HepG2 (cell line): ENCODE results near the gene KLF6. TPM values are rescaled to one million over a fixed set of nuclear protein-coding genes. Genes with fewer than 3 reads are reported as not detected.
A peak's percentile ranks its signal among the peaks of the same experiment; 100 is the strongest.

Experiments
- KDM4B ChIP-seq: sonication (generic); formaldehyde crosslinking; IDR thresholded peaks from 2 replicates; pipeline ENCODE4 v1.4.0; 2020; ENCODE audit warnings: missing genetic modification reagents
- KLF11 ChIP-seq: IDR thresholded peaks from 2 replicates; pipeline ENCODE4 v1.6.1; 2016; ENCODE audit warnings: missing compliant biosample characterization
- NFYC ChIP-seq: IDR thresholded peaks from 2 replicates; pipeline ENCODE4 v1.6.1; 2016; ENCODE audit warnings: missing genetic modification reagents, missing compliant biosample characterization
- PHF20 ChIP-seq: sonication (generic); formaldehyde crosslinking; IDR thresholded peaks from 2 replicates; pipeline ENCODE4 v1.5.0; 2020; ENCODE audit warnings: mild to moderate bottlenecking, missing genetic modification reagents
- TARDBP ChIP-seq: sonication (generic); formaldehyde crosslinking; IDR thresholded peaks from 2 replicates; pipeline ENCODE4 v1.8.0; 2022; ENCODE audit warnings: mild to moderate bottlenecking, missing genetic modification reagents
- ZBTB7B ChIP-seq: sonication (generic); formaldehyde crosslinking; IDR thresholded peaks from 2 replicates; pipeline ENCODE4 v1.4.0; 2020; ENCODE audit warnings: missing genetic modification reagents
- ZC3H13 ChIP-seq: sonication (generic); formaldehyde crosslinking; IDR thresholded peaks from 2 replicates; pipeline ENCODE4 v1.8.1; 2023; ENCODE audit warnings: mild to moderate bottlenecking, missing genetic modification reagents, moderate library complexity
- ZFP41 ChIP-seq: sonication (generic); formaldehyde crosslinking; IDR thresholded peaks from 2 replicates; pipeline ENCODE4 v1.4.0; 2020; ENCODE audit warnings: mild to moderate bottlenecking, missing genetic modification reagents, borderline replicate concordance
- ZMYM3 ChIP-seq: sonication (generic); formaldehyde crosslinking; IDR thresholded peaks from 2 replicates; pipeline ENCODE4 v1.5.1; 2020; ENCODE audit warnings: mild to moderate bottlenecking, missing genetic modification reagents
- ZNF24 ChIP-seq: fragments of 450-650 bp; IDR thresholded peaks from 2 replicates; pipeline ENCODE4 v1.6.1; 2017; ENCODE audit warnings: antibody characterized with exemption, mild to moderate bottlenecking
- ZNF44 ChIP-seq: sonication (generic); formaldehyde crosslinking; IDR thresholded peaks from 2 replicates; pipeline ENCODE4 v1.5.1; 2020; ENCODE audit warnings: mild to moderate bottlenecking, missing genetic modification reagents
- ZNF496 ChIP-seq: sonication (generic); formaldehyde crosslinking; IDR thresholded peaks from 2 replicates; pipeline ENCODE4 v1.8.1; 2023; ENCODE audit warnings: mild to moderate bottlenecking, moderate library complexity, missing genetic modification reagents; ENCODE audit not compliant: insufficient replicate concordance
- ZNF546 ChIP-seq: sonication (generic); formaldehyde crosslinking; conservative IDR thresholded peaks from 2 replicates; pipeline ENCODE4 v1.8.1; 2023; ENCODE audit warnings: mild to moderate bottlenecking, missing genetic modification reagents
- ZNF564 ChIP-seq: sonication (generic); formaldehyde crosslinking; IDR thresholded peaks from 2 replicates; pipeline ENCODE4 v1.8.1; 2023; ENCODE audit warnings: mild to moderate bottlenecking, missing genetic modification reagents
- polyA plus RNA-seq, 8 experiments: library from polyadenylated mRNA; depleted of rRNA in 3 of 8; stranded (reverse) in 7 of 8; unstranded in 1 of 8; fragments of >200 nt; fragmentation: Illumina TruSeq in 4 of 8; extraction: Trizol in 4 of 8; gene quantifications; 2 replicates each; pipeline versions ENCODE4 v1.2.1 to v1.2.3, GENCODE V29; 2011 to 2016; ENCODE audit warnings: low read depth in 4 of 8, missing spikeins in 1 of 8, mixed read lengths in 1 of 8; ENCODE audit not compliant: insufficient read depth in 1 of 8
- total RNA-seq, 5 experiments: library from RNA; depleted of rRNA; stranded (reverse); fragments of >200 nt; fragmentation: Illumina TruSeq; extraction: Trizol; gene quantifications; 2 replicates each; pipeline ENCODE4 v1.2.3, GENCODE V29; 2016; ENCODE audit warnings: low read depth in 1 of 5
- TF ChIP-seq, protein P1 (sequence below), 2 experiments: fragments of 450-650 bp in 1 of 2; sonication (generic) in 1 of 2; formaldehyde crosslinking in 1 of 2; IDR thresholded peaks; 2 replicates each; pipeline versions ENCODE4 v1.6.1 to v1.8.0; 2016 to 2022; ENCODE audit warnings: antibody characterized with exemption in 1 of 2, mild to moderate bottlenecking in 1 of 2, missing genetic modification reagents in 1 of 2
- TF ChIP-seq, protein P2 (sequence below): sonication (generic); formaldehyde crosslinking; IDR thresholded peaks from 2 replicates; pipeline ENCODE4 v1.8.1; 2023; ENCODE audit warnings: mild to moderate bottlenecking, missing genetic modification reagents

Gene KLF6
- total and polyA plus RNA-seq, 2 of the 13 experiments (the other 11 are each of a cell fraction or from before 2014, with no cell fraction given) = 27.0 to 71.9 TPM

DNA sequence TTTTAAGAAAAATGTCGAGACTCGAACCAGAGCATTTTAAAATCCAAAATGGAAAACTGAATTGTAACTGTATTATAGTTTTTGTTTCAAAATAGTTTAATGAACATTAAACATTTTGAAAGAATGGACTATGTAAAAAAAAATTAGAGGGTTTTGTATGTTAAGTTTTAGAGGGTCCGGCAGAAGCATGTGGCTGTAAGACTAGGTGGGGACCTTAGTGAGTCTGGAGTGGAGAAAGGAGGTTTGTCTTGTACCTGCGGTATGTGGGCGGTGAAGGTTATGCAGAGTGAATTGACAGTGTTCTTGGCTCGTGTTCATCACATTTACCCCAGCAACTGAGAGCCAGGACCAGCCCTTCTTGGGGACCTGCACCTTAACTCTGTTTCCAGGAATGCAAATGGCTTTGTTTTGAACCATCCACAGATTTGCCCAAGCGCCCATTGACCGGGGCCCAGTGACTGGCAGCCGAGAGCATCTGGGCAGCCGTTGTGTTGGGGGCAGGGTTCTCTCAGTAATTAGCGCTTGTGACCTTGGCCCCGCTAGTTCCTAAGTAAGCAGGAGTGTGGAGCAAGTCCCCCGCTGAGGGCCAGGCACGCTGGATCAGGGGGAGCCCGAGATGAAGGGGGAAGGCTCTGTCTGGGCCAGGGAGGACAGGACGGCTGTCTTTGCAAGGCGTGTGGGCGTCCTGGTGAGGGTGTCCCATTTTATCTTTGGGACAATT lies 1.4 kb upstream of the KLF6 start (continued):
- TF ChIP-seq ZNF44 (CRISPR knock-in tag) (0 out of 2 replicates have a peak, but pooled peaks have one; percentile 73), ZNF496 (CRISPR knock-in tag) (no peak), ZC3H13 (CRISPR knock-in tag) (peak; percentile 74; the same call in 1 of the 2 replicates), ZNF546 (CRISPR knock-in tag) (no peak), KDM4B (CRISPR knock-in tag) (peak; percentile 91; the same call in 1 of the 2 replicates), PHF20 (CRISPR knock-in tag) (no peak), ZMYM3 (peak; percentile 23; the same call in 1 of the 2 replicates), NFYC (CRISPR knock-in tag) (no peak; the same call in 1 of the 2 replicates), ZBTB7B (CRISPR knock-in tag) (peak; percentile 78), TARDBP (CRISPR knock-in tag) (peak; percentile 48; the same call in 1 of the 2 replicates), ZNF24 (0 out of 2 replicates have a peak, but pooled peaks have one; percentile 21), ZNF564 (CRISPR knock-in tag) (no peak), ZFP41 (CRISPR knock-in tag) (no peak), KLF11 (CRISPR knock-in tag) (peak; percentile 53; the same call in 1 of the 2 replicates)
- TF ChIP-seq, protein P1, sequence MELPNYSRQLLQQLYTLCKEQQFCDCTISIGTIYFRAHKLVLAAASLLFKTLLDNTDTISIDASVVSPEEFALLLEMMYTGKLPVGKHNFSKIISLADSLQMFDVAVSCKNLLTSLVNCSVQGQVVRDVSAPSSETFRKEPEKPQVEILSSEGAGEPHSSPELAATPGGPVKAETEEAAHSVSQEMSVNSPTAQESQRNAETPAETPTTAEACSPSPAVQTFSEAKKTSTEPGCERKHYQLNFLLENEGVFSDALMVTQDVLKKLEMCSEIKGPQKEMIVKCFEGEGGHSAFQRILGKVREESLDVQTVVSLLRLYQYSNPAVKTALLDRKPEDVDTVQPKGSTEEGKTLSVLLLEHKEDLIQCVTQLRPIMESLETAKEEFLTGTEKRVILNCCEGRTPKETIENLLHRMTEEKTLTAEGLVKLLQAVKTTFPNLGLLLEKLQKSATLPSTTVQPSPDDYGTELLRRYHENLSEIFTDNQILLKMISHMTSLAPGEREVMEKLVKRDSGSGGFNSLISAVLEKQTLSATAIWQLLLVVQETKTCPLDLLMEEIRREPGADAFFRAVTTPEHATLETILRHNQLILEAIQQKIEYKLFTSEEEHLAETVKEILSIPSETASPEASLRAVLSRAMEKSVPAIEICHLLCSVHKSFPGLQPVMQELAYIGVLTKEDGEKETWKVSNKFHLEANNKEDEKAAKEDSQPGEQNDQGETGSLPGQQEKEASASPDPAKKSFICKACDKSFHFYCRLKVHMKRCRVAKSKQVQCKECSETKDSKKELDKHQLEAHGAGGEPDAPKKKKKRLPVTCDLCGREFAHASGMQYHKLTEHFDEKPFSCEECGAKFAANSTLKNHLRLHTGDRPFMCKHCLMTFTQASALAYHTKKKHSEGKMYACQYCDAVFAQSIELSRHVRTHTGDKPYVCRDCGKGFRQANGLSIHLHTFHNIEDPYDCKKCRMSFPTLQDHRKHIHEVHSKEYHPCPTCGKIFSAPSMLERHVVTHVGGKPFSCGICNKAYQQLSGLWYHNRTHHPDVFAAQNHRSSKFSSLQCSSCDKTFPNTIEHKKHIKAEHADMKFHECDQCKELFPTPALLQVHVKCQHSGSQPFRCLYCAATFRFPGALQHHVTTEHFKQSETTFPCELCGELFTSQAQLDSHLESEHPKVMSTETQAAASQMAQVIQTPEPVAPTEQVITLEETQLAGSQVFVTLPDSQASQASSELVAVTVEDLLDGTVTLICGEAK (IDR thresholded peaks at IDR 0.05) = no peak
- TF ChIP-seq, protein P1 (CRISPR knock-in tag; IDR thresholded peaks at IDR 0.05) = peak; percentile 84; the same call in 1 of the 2 replicates
- TF ChIP-seq, protein P2, sequence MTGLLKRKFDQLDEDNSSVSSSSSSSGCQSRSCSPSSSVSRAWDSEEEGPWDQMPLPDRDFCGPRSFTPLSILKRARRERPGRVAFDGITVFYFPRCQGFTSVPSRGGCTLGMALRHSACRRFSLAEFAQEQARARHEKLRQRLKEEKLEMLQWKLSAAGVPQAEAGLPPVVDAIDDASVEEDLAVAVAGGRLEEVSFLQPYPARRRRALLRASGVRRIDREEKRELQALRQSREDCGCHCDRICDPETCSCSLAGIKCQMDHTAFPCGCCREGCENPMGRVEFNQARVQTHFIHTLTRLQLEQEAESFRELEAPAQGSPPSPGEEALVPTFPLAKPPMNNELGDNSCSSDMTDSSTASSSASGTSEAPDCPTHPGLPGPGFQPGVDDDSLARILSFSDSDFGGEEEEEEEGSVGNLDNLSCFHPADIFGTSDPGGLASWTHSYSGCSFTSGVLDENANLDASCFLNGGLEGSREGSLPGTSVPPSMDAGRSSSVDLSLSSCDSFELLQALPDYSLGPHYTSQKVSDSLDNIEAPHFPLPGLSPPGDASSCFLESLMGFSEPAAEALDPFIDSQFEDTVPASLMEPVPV (CRISPR knock-in tag) = 0 out of 2 replicates have a peak, but pooled peaks have one; percentile 23
